Fibroblast of peridontal ligament (primary cell): Measurements from ENCODE around the gene CAMK1D.
"Not testable (repeated sequence)": the region's sequence is repeated elsewhere in the genome, so short reads cannot be mapped to it uniquely, and the experiment has no call there.

Source experiments
- DNase-seq: peaks from one replicate; pipeline ENCODE4 v3.0.0-alpha.2; 2010; ENCODE audit errors: extremely low read depth

Gene CAMK1D

DNA sequence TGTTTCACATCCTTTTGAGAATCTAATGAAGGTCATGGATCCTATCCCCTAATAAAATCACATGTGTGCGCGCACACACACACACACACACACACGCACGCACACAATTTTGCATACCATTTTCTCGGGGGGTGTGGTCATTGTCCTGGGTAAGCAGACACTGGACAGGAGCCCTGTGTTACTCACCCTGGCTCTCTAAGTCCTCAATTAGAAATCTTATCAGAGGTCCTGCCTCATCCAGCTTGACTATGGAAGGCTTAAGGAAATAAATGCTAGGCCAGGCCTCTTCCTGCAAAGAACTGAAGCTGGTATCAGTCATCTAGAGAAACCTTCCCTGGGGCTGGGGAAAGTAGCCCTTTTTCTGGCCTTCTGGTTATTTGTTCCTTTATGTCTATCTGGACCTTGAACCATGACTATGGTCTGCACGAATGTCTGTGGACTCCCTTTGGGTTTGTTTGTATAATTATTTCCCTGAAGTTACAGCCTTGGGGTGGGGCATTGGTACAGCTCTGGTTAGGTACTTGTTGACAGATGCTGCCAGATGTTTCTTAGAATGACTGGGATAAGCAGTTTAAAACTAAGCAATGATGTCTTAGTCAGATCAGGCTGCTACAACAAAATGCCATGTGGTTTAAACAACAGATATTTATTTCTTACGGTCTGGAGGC, 443.7 kb downstream of the CAMK1D start:
- DNase-seq: no peak

DNA sequence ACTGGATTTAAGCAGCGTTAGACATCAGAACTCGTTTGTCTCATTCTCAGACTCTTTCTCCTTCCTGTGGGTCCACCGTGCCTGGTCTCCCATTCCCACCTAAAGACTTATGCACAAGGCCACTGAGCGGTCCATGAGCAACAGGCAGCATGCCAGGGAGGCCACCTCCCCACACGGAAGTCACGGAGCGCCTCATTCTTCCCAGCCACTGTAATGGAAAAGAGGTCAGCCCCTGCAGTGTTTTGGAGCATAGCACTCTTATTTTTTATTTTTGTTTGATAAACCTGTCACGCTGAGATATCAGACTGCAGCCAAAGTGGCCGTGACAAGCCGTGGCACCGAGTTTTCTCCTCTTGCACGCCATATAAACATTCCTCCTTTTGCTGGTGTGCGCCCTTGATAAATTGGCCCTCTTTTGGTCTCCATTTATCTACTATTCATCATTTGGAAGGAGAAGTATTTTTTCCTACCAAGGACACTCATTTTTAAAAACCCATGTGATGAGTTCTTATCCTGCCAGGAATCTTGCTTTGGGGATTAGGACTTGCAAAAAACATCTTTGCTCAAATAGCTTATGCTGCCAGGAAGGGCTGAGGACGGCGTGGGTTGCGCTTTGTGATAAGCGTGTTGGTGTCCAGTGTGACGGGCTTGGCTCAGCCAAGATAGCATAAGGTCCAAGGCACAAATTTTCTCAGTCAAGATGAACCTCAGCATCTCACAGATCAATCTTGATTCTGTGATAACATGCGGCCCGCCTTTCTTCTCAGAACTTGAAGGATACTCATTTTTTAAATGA, 446.2 kb downstream of the CAMK1D start:
- no peak for DNase-seq

DNA sequence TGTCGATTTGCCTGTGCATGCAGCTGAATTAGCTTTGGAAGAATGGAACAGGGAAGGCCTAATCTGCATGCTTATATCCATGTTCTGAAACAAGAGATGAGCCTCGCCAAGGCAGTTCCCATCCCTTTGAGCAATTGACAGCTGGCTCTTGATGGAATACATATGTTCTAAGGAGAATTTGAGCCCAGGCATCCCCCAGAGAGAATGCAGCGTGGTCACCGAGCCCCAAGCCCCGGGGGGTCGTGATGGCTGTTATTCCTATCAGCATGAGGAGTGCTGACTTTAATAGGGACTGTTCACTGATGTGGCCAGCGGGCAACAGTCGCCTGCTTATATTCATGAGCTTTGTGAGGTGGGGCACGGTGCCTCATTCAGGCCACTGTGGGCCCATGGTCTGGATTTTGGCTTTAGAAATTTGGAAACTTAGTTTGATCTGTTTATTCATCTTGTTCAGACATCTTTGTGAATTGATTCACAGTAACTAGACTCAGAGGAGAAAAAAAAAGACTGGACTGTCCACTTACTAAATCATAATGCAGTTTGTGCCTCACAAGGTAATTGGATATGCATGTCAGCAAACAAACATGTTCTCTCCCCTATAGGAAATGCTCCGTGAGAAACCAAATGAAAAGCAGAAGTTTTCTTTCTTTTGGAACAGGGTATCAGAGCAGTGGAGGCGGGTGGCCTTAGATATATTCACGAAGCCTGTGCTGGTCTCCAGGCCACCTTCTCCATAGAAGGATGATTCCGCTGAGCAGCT, 447.2 kb downstream of the CAMK1D start:
- no peak for DNase-seq

DNA sequence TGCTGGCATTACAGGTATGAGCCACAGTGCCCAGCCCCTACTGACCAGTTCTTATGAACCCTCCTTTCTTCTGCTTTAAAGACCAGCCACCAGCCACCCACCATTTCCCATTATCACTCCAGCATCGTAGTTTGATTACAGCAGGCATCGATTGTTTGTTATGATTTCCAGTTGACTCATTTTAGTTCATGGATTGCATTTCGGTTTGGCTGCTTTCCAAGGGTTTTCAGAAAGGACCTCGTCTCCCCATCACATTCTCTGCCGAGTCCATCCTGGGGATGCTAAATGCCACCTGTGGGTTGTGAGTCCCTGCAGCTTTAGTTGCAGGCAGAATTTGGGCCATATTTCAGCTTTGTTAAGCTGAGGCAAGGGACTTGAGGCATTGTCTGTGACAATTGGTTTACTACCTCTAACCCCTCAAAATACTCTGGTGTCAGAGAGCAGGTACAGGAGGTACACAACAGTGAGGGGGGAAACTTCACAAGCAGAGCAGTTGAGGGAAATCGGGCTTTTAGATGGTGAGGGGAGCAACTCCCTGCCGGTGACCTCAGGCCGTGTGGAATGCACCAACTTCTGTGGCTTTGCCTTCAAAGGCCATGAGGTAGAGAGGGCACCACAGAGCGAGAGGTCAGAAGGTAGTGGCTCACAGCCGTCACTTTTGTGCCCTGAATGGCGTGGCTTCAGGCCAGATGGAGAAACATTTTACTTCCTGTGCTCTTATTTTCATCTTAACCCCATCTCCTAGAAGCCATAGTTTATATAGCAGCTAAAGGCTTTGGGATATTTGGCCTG, 448.3 kb downstream of the CAMK1D start:
- DNase-seq: peak; percentile 8

DNA sequence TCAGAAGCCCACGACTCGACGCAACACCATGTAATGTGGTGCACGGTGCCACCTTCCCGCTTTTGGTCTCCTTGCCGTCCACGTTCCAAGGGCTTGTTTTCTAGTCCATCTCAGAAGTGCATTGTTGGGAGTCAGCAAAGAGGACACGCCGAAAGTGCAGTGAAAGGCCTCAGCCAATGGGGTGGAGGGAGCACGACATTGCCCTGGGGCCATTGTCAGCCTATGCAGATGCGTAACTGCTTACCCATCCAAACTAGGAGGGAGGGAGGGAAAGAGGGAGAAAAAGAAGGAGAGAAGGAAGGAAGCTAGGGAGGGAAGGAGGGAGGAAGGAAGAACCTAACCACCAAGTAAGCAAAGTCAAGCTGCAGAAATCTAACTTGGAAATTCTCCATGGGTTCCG, 449.8 kb downstream of the CAMK1D start:
- DNase-seq: no peak

DNA sequence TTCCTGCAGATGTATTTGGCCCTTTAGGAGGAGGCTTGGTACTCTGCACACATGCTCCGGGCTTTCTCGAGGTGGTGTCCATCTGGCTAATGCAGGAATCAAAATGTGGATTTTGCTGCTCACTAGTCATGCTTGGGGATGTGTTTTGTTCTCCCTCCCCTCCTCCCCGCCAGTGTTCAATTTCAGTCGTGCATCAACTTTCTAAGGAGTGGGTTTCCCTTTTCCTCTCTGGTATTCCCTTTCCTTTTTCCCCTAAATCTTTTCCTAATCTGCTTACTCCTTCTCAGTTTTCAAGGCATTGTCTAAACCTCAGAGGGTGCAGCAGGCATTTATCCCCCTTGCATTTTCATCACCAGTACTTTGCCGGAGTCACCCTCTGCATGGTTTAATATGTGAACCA, 450.4 kb downstream of the CAMK1D start:
- no peak for DNase-seq

DNA sequence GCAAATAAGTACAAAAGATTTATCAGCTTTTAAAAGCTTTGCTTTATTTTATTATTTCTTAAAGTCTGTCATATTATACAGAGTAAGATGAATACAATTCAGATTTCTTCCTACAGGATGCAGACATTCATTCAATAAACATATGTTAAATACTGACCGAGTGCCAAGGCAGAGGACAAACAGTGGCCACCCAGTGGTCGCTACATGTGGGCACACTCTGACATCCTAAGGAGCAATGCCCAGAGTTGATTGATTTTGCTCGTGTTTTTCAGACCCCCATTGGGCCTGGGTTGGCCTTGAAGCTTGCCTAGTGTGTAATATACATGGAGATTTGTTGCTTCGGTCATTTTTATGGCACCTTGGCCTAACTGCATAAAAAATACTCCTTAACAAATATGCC, 451.0 kb downstream of the CAMK1D start:
- no peak for DNase-seq

DNA sequence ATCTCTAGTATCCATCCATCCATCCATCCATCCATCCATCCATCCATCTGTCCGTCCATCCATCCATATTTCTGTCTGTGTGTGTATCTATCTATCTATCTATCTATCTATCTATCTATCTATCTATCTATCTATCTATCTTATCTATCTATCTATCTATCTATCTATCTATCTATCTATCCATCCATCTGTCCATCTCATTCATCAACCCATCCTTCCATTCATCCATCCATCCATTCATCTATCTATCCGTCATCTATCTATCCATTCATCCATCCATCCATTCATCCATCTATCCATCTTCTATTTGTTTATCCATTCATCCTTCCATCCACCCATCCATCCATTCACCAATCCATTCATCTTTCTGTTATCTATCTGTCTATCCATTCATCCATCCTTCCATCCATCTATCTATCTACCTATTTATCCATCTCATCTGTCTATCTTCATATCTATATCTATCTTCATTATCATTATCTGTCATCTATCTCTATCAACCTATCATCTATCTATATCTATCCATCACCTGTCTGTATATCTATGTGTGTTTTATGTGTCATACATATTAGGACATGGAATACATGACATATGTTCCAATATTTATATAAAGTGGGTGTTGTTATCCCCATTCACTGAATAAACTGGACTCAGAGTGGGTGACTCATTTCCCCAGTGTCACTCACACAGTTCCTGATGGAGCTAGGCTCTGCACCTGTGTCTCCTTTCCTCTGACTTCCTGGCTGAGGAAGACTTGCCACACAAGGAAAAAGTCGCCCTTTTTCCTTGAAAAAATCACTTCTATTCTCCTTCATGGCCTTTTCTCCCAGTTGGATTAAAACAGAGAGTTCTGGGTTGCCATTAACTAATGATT, 452.1 kb downstream of the CAMK1D start:
- no peak for DNase-seq

DNA sequence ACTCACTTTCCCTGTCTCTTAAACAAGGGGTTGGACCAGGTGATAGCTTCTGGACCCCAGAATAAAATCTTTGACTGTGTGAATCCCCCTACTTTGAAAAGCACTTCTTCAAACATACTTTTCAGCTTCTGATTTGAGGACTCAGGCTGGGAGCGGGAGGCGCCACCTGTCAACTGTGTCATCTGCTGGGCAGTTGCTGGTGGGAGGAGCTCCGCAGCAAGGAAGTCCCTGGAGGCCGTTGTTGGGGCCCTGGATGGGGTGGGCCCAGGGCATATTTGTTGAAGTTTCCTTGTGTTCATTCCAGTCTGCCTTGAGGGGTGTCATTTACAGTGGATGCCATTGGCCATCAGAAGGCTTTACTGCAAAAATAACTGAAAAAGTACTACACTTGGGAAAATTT, 454.4 kb downstream of the CAMK1D start:
- no peak for DNase-seq

DNA sequence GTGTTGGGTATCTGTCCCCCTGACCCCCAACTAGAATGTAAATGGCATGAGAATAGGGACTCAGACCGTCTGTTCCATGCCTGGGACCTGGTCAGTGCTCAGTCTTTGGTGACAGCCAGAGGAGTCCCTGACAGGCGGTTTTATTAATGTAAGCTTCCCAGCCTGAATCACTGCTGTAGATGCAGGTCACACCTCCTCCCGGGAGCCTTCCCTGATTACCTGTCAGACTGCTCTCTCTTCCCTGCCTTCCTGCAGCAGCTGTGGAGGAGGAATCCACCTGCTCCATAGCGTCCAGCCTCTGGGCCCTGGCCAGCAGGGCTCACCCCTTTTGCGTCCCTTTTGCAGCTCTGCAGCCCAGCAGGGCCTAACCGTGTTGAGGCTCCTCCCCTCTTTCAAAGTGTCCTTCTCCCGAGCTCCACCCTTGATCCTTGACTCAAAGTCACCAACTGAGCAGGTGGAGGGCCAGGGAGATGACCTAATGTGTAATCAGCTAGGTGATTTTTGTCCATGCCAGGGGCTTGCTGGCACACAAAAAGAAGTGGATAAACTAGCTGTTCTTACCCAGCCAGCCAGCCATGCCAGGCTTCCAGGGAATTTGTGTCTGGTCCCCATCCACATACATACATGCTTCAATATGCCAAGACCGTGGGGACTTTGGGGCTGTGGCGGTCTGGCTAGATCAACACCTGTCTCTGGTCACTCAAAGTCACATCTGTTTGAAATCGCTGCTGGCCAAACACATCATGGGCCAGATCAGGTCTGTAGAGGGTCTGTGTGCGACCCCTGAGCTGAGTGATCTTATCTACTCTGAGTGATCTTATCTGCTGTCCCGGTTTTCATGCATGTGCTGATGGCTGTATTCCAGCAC, 457.1 kb downstream of the CAMK1D start:
- DNase-seq: no peak

DNA sequence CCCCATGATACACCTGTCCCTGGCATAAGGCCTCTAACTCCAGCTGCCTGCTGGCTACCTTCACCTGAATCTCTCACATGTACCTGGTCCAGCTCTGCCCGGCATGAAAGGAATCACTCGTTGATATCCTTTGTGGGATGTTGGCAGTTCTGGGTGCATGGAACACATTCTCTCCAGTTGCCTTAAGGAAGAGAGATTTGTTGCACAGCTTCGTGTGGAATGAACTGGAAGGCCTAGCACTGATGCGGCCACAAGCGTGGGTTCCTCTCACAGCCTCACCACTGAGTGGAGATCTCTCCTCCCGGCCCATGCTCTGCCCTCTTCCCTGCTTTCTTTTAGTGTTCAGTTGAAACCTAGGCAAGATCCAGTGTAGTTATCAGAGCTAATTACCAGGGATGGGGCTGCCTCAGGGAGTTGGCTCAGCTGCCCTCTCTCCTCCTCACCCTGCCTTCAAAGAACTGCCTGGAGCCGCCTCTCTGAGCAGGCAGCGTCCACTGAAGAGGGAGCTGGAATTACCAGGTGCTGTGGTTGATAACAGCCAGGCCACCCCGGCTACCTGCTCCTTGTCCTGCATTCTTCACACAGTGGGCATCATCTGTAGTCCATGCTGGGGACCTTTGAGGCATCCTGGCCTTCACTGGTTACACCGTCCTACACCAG, 457.9 kb downstream of the CAMK1D start:
- no peak for DNase-seq

DNA sequence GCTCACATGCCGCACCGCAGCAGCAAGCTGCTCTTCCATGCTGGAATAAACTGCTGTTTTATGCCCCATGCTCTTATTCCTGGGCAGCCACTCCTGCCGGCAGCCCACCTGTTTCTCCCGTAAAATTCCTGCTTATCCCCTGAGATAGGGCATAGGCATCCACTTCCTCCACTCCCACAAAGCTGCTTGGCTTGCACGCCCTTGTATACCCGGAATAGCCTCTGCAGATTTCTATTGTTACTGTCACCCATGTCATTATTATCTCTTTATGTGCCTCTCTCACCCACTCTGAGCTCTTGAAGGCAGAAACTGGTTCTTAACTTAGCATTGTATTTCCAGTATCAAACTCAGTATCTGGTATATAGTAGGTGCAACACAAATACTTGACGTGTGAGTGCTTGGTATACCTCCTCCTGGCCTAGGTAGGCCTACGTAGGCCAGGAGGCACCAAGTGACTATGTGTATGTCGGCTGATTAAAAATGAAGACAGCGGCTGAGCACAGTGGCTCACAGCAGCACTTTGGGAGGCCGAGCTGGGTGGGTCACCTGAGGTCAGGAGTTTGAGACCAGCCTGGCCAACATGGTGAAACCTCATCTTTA, 458.8 kb downstream of the CAMK1D start:
- no peak for DNase-seq

DNA sequence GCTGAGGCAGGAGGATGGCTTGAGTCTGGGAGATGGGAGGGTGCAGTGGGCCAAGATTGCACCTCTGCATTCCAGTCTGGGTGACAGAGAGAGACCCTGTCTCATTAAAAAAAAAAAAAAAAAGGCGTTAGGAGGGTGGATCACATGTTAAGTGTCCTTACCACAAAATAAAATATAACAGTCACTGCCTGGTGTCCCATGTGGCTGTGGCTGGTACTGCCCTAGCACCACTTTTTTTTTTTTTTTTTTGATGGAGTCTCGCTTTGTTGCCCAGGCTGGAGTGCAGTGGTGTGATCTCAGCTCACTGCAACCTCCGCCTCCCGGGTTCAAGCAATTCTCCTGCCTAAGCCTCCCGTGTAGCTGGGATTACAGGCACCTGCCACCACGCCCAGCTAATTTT, 460.7 kb downstream of the CAMK1D start:
- not testable (repeated sequence) for DNase-seq

DNA sequence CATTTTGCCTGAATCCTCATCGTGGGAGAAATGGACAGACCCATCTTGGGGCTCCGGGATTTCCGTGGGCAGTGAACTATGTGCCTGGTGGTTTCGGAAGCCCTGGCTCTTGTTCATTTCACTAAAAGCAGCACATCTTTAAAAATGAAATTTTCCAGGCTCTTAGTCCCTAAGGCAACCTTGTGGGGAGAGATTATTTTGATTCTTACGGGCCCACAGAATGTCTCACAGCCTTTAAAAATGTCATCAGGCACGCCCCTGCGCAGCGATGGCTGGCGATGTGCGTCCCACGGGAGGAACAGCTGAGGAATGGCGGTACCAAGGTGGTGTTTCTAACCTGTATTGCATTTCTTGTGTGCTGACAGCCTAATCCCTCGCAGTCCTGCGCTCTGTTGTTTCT, 462.5 kb downstream of the CAMK1D start:
- no peak for DNase-seq

DNA sequence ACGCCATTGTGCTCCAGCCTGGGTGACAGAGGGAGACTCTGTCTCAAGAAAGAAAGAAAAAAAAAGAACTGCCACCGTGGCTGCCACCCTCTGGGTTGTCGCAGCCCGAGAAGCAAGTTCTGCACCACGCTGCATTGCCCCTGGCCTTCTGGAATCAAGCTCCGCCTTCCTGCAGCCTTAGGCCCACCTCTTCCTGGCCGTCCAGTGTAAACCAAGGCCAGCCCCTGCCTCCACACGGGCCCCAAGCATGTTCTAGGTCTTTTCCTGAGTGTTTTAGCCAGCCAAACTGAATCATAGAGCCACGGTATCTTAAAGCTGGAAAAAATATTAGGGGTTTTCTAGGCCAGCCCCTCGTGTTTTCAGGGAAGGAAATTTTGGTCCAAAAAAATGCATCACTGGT, 463.2 kb downstream of the CAMK1D start:
- DNase-seq: no peak

DNA sequence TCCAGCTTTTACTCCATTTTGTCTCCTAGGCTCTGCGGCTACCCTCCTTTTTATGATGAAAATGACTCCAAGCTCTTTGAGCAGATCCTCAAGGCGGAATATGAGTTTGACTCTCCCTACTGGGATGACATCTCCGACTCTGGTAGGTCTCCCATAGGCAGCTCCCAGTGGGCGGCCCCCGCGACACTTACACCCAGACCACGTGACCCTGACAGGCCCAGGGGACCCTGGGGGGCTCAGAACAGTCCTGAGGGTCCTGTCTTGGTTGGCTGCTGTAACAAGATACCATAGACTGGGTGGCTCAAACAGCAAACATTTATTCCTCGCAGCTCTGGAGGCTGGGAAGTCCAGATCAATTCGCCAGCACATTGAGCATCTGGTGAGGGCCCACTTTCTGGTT, 464.8 kb downstream of the CAMK1D start:
- no peak for DNase-seq

DNA sequence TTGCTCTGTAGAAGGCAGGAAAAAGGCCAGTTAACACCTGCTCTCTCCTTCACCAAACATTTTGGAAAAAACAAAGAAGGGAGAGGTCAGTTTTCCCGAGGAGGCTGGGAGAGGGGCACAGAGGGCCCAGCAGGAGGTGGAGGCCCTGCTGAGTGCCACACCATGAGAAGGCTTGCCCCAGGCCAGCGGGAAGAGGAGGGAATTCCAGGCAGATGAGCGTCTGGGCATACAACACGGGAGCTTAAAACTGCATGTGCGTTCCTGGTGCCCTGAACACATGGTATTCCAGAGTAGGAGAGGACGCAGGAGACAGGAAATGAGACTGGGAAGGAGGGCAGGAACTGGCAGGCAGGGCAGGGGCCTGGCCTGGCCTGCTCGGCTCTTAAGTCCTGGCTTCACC, 469.7 kb downstream of the CAMK1D start:
- no peak for DNase-seq

DNA sequence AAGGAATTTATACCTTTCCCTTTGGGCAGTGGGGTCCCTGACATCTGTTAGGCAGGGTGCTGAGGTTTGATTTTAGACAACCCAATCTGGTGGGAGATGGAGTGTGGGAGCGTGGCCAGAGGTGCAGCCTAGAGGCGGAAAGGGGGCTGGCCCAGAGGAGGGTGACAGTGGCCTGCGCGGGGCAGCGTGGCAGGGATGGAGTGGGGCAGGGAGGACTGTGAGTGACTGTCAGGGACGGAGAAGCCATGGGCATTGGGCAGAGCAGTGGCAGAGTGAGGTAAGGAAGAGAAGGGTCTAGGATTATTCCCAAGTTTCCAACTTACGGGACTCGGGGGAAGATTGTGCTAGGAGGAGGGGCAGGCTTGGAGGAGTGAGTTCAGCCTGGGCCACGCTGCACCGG, 470.3 kb downstream of the CAMK1D start:
- no peak for DNase-seq
